HG03045 (cell line): ENCODE measurements around the gene DARS1.
"Not testable (repeated sequence)": the region's sequence is repeated elsewhere in the genome, so short reads cannot be mapped to it uniquely, and the experiment has no call there.

Source experiments
- ATAC-seq: cut with Tn5 transposase; IDR thresholded peaks from one replicate; pipeline ENCODE4 v1.9.1; 2021; ENCODE audit warnings: mild to moderate bottlenecking, moderate library complexity; ENCODE audit not compliant: unreplicated experiment

Gene DARS1

DNA sequence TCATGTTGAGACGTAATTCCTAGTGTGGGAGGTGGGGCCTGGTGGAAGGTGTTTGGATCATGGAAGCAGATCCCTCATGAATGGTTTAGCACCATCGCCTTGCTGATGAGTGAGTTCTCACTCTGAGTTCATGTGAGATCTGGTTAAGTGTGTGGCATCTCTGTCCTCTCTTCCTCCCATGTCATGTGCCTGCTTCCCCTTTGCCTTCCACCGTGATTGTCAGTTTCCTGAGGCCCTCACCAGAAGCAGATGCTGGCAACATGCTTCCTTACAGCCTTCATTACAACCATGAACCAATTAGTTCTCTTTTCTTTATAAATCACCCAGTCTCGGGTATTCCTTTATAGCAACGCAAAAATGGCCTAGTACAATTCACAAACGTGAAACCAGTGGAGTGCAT, 94.6 kb downstream of the DARS1 start:
- ATAC-seq = no peak

DNA sequence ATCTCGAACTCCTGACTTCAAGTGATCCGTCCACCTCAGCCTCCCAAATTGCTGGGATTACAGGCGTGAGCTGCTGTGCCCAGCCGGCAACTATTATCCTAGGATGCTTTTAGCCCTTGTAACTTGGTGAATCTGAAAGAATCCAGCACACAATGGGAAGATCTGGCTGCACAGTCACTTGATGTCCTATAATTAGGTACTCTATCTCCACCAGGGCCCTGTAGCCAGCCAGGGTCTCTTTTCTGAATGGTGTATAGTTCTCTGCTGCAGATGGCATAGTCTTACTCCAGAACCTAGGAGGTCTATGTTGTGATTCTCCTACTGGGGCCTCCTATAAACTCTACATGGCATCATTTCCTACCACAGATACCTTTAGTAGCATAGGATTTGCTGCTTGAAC, 95.3 kb downstream of the DARS1 start:
- ATAC-seq = no peak

DNA sequence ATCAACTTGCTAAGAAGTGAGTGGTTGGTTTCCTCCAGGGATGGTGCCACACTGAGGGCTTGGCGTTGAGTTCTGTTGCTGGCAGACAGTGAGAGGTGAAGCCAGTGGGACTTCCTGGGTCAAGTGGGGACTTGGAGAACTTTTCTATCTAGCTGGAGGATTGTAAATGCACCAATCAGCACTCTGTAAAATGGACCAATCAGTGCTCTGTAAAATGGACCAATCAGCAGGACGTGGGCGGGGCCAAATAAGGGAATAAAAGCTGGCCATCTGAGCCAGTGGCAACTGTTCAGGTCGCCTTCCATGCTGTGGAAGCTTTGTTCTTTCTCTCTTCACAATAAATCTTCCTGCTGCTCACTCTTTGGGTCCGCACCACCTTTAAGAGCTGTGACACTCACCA, 96.8 kb downstream of the DARS1 start:
- not testable (repeated sequence) for ATAC-seq

- no peak for ATAC-seq
Observed at GRCh38 chr2:135885709-135886108, 99.7 kb downstream of the DARS1 start.

DNA sequence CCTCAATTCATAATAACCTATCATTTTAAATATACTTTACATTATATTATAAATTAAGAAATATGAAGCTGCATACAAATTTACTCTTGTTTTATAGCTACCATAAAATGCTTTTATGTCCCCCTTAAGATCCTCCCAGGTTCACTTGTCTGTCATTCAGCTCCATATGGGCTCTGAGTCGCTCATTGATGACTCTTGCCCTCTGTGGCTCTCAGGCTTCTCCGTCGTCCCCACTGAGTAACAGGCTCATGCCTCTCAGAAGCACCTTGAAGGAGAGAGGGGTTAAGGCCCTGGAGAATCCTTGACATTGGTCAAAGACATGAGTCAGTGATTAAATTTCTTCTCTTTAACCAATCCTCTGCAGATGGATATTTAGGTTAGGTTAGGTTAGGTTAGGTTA, 103.0 kb downstream of the DARS1 start:
- ATAC-seq = no peak

DNA sequence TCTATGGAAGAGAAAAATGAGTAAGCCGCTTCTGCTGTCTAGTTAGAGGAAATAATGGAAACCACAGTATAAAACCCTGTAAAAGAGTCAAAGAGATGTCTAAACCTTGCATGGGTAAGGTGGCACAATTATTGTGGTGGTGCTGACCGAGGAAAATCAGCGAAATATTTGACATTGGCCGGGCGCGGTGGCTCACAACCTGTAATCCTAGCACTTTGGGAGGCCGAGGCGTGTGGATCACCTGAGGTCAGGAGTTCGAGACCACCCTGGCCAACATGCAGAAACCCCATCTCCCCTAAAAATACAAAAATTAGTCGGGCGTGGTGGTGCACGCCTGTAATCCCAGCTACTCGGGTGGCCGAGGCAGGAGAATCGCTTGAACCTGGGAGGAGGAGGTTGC, 108.7 kb downstream of the DARS1 start:
- not testable (repeated sequence) for ATAC-seq

- ATAC-seq = peak; percentile 90
Observed at GRCh38 chr2:135876066-135876711, 109.2 kb downstream of the DARS1 start, which contains the start of gene MCM6. MCM6 (minus strand) TSS chr2:135876443; CDS start chr2:135876365, 78 bp downstream.

GRCh38 chr2:135875491-135876065, 109.8 kb downstream of the DARS1 start:
- ATAC-seq = peak; percentile 62

- ATAC-seq = no peak
Observed at GRCh38 chr2:135874777-135875365, 110.6 kb downstream of the DARS1 start.

- ATAC-seq = peak; percentile 82
Observed at GRCh38 chr2:135870571-135870970, 114.9 kb downstream of the DARS1 start.

DNA sequence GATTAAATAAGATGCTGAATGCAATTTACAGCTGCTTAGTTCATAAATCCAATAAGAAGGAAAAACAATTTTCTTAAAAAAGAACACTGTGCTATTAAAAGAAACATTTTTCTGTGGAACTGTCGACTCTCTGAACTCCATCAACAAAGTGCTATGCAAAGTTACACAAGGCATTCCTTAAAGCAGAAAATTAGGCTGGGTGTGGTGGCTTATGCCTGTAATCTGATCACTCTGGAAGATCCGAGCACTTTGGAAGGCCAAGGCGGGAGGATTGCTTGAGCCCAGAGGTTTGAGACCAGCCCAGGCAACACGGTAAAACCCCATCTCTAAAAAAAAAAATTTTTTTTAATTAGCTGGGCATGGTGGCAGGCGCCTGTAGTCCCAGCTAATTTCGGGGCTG, 122.2 kb downstream of the DARS1 start:
- ATAC-seq = no peak

- no peak for ATAC-seq
Observed at GRCh38 chr2:135862718-135863117, 122.7 kb downstream of the DARS1 start.
